Neural progenitor cell (in vitro differentiated cells): ENCODE results near the gene R3HDM1.

Experiments used
- EZH2 ChIP-seq: fragments of 200-600 bp; sonication (generic); IDR thresholded peaks from 2 replicates; pipeline ENCODE4 v1.6.1; 2017; ENCODE audit warnings: antibody characterized with exemption, mild to moderate bottlenecking, moderate library complexity
- TF ChIP-seq, protein P1 (sequence below): fragments of 200-600 bp; sonication (generic); IDR thresholded peaks from 2 replicates; pipeline ENCODE4 v1.5.1; 2017; ENCODE audit warnings: antibody characterized with exemption, mild to moderate bottlenecking

DNA sequence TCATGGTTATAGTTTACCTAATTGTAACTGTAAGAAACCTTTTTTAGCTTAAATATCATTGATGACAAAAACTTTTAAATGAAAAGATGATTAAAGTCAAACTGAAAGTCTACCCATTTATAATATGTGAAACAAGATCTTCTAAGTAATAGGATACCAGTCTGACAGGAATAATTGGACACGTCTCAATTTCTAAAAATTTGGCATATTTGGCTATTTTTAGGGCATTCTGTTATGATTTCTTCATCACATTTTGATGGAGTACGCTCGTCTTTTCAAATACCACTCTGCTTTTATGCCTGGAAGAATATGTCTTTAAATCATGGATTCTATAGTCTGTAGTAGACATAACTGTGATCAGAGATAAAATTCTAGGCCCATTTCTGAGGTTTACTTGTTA is 1.3 kb downstream of the R3HDM1 start:
- TF ChIP-seq, protein P1, sequence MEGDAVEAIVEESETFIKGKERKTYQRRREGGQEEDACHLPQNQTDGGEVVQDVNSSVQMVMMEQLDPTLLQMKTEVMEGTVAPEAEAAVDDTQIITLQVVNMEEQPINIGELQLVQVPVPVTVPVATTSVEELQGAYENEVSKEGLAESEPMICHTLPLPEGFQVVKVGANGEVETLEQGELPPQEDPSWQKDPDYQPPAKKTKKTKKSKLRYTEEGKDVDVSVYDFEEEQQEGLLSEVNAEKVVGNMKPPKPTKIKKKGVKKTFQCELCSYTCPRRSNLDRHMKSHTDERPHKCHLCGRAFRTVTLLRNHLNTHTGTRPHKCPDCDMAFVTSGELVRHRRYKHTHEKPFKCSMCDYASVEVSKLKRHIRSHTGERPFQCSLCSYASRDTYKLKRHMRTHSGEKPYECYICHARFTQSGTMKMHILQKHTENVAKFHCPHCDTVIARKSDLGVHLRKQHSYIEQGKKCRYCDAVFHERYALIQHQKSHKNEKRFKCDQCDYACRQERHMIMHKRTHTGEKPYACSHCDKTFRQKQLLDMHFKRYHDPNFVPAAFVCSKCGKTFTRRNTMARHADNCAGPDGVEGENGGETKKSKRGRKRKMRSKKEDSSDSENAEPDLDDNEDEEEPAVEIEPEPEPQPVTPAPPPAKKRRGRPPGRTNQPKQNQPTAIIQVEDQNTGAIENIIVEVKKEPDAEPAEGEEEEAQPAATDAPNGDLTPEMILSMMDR, result no peak
- no peak for TF ChIP-seq EZH2
